Measurements from ENCODE around the gene TBK1. TPM values are rescaled to one million over a fixed set of nuclear protein-coding genes. Genes with fewer than 3 reads are reported as not detected.

The TBK1 gene
- total RNA-seq, 1 experiment from 2014 or later = 26.2 TPM

GRCh38 chr12:64452559-64453329 is 824 bp downstream of the TBK1 start:
- peak overlapping the region; percentile 69 for H3K4me3 ChIP-seq
- TSS peak; percentile 44 for BruUV-seq (replicated peaks)
- peak overlapping the region; percentile 87 for H3K27ac ChIP-seq
- peak overlapping the region; percentile 73 for H2AFZ ChIP-seq
- no peaks in the 10 kb centered on the region for H3K9me2 ChIP-seq (ENCODE audit: insufficient read depth)
- H3K36me3 ChIP-seq (ENCODE audit: low read depth) = peaks cover 16% of the 10 kb centered on the region
- peaks cover 26% of the 10 kb centered on the region for H3K4me1 ChIP-seq (replicated peaks; ENCODE audit: insufficient read depth)
- no peaks in the 10 kb centered on the region for H3K27me3 ChIP-seq (ENCODE audit: insufficient read depth, low read depth)
- no peaks in the 10 kb centered on the region for H3K9me3 ChIP-seq (ENCODE audit: insufficient read depth, low read depth)
- peaks cover 49% of the 10 kb centered on the region for H4K20me1 ChIP-seq (ENCODE audit: insufficient read depth)
- peak overlapping the region; percentile 89 for H3K4me2 ChIP-seq
- intact Hi-C loops (cut with micrococcal nuclease; ENCODE audit: unreplicated experiment) = loop anchor here (5.0 to 10.0 kb wide), 2 partner anchors 50 to 152 kb away; partner anchors contain the start of gene XPOT
- H3K79me2 ChIP-seq (ENCODE audit: low read depth) = peaks cover 50% of the 10 kb centered on the region
- CTCF ChIA-PET = no interaction called here
- POLR2A ChIA-PET (ENCODE audit: unreplicated experiment) = no interaction called here
- 0 out of 2 replicates have a peak, but pooled peaks have one; percentile 1 for TF ChIP-seq CTCF (conservative IDR thresholded peaks at IDR 0.05)
- TF ChIP-seq EZH2 (IDR thresholded peaks at IDR 0.05; ENCODE audit: low read depth) = no peak
- DNase-seq = peak; percentile 34 to 91
- H3F3A ChIP-seq (ENCODE audit: insufficient read depth, low read depth) = peaks cover 47% of the 10 kb centered on the region

- peaks cover 56% of the 10 kb centered on the region for H4K20me1 ChIP-seq (ENCODE audit: insufficient read depth)
- H3K9me3 ChIP-seq (ENCODE audit: insufficient read depth, low read depth) = no peaks in the 10 kb centered on the region
- TF ChIP-seq CTCF (conservative IDR thresholded peaks at IDR 0.05) (no peak), EZH2 (IDR thresholded peaks at IDR 0.05; ENCODE audit: low read depth) (no peak)
- no peak for DNase-seq
- CTCF ChIA-PET = no interaction called here
- H3K79me2 ChIP-seq (ENCODE audit: low read depth) = peaks cover 71% of the 10 kb centered on the region
- no peaks in the 10 kb centered on the region for H3K27me3 ChIP-seq (ENCODE audit: insufficient read depth, low read depth)
- H2AFZ ChIP-seq = no peak overlapping the region
- H3K4me1 ChIP-seq (replicated peaks; ENCODE audit: insufficient read depth) = peaks cover 18% of the 10 kb centered on the region
- H3K27ac ChIP-seq = no peak overlapping the region
- BruUV-seq (replicated peaks) = no TSS peak
- POLR2A ChIA-PET (ENCODE audit: unreplicated experiment) = no interaction called here
- H3K9me2 ChIP-seq (ENCODE audit: insufficient read depth) = no peaks in the 10 kb centered on the region
- peaks cover 16% of the 10 kb centered on the region for H3K36me3 ChIP-seq (ENCODE audit: low read depth)
- no peak overlapping the region for H3K4me2 ChIP-seq
- intact Hi-C loops (cut with micrococcal nuclease; ENCODE audit: unreplicated experiment) = loop anchor here (10.0 kb wide), 1 partner anchor 149 kb away; no protein-coding TSS in a partner anchor
- peaks cover 22% of the 10 kb centered on the region for H3F3A ChIP-seq (ENCODE audit: insufficient read depth, low read depth)
- no peak overlapping the region for H3K4me3 ChIP-seq
Measured at GRCh38 chr12:64455506-64455905, 3.6 kb downstream of the TBK1 start.

- no peak for TF ChIP-seq CTCF (conservative IDR thresholded peaks at IDR 0.05)
- no peak for TF ChIP-seq EZH2 (IDR thresholded peaks at IDR 0.05; ENCODE audit: low read depth)
- H3K4me1 ChIP-seq (replicated peaks; ENCODE audit: insufficient read depth) = peaks cover 12% of the 10 kb centered on the region
- intact Hi-C loops (cut with micrococcal nuclease; ENCODE audit: unreplicated experiment) = loop anchor here (10.0 kb wide), 1 partner anchor 149 kb away; no protein-coding TSS in a partner anchor
- H3K36me3 ChIP-seq (ENCODE audit: low read depth) = peaks cover 16% of the 10 kb centered on the region
- H3K4me3 ChIP-seq = no peak overlapping the region
- H3K79me2 ChIP-seq (ENCODE audit: low read depth) = peaks cover 71% of the 10 kb centered on the region
- H3K27ac ChIP-seq = no peak overlapping the region
- ChIA-PET CTCF (no interaction called here), POLR2A (ENCODE audit: unreplicated experiment) (no interaction called here)
- no peak for DNase-seq
- H4K20me1 ChIP-seq (ENCODE audit: insufficient read depth) = peaks cover 55% of the 10 kb centered on the region
- no TSS peak for BruUV-seq (replicated peaks)
- H3K9me3 ChIP-seq (ENCODE audit: insufficient read depth, low read depth) = no peaks in the 10 kb centered on the region
- no peak overlapping the region for H2AFZ ChIP-seq
- no peaks in the 10 kb centered on the region for H3K27me3 ChIP-seq (ENCODE audit: insufficient read depth, low read depth)
- H3K9me2 ChIP-seq (ENCODE audit: insufficient read depth) = no peaks in the 10 kb centered on the region
- H3F3A ChIP-seq (ENCODE audit: insufficient read depth, low read depth) = peaks cover 16% of the 10 kb centered on the region
- H3K4me2 ChIP-seq = no peak overlapping the region
Measured at GRCh38 chr12:64456119-64456518, 4.2 kb downstream of the TBK1 start.
